Measurements from ENCODE around the gene ZNF385A. TPM values are rescaled to one million over a fixed set of nuclear protein-coding genes. Genes with fewer than 3 reads are reported as not detected.
A peak's percentile ranks its signal among the peaks of the same experiment; 100 is the strongest.

Gene ZNF385A
- total and polyA plus RNA-seq, 9 of the 15 experiments (the other 6 are each of a cell fraction or from before 2014, with no cell fraction given) = 1.0 to 111 (median 7.7) TPM

DNA sequence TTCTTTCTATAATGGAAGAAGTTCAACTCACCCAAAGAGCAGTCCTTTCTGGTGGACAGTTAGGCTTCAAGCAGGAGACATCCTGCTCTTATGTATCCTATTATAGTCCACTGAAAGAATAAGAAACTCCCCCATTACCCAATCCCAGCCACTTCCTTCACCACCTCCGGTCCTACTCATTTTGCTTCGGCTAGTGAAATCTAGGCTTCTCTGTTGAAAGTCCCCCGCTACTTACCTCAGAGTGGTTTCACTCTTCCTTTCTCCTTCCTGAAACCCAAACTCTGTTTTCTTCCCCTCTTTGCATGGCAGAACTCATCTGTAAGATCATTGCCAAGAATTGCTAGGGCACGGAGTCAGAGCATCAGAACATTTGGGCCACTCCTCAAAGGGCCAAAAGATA, 20.1 kb downstream of the ZNF385A start, which contains the start of gene GPR84:
TSS of gene GPR84 (minus strand) at position 74 of the 400 bp plus-strand sequence. CDS start 635 bp downstream, outside the sequence.
- Histone ChIP-seq H3K4me2 (ENCODE audit: insufficient read depth, low read length) (no peak within 1 kb of the TSS), H3K27ac (ENCODE audit: extremely low read depth, low read depth, low read length) (no peak within 1 kb of the TSS), H3K9me3 (replicated peaks; ENCODE audit: control insufficient read depth, insufficient read depth, low read depth, low read length) (no peaks in the 10 kb centered on the region), H3K4me3 (no peak within 1 kb of the TSS), H3K79me2 (ENCODE audit: control insufficient read depth, insufficient read depth, low read length) (peaks cover 15% of the 10 kb centered on the region; the same call in 2 of the 3 replicates), H3K27me3 (ENCODE audit: control insufficient read depth in 2 of 2, insufficient read depth in 2 of 2, low read length in 2 of 2) (no peaks in the 10 kb centered on the region), H3K4me1 (replicated peaks in 1 of 2; ENCODE audit: control insufficient read depth in 2 of 2, insufficient read depth in 2 of 2, low read length in 2 of 2) (peaks cover 26 to 40% of the 10 kb centered on the region in 2 experiments), H4K20me1 (replicated peaks; ENCODE audit: control insufficient read depth, insufficient read depth, low read length) (no peaks in the 10 kb centered on the region), H2AFZ (ENCODE audit: low read depth, low read length) (0 out of 2 replicates have a peak within 1 kb of the TSS, but pooled peaks have one; percentile 34), H3K9ac (ENCODE audit: insufficient read depth in 1 of 2, low read depth in 2 of 2, low read length in 2 of 2) (peak within 1 kb of the TSS in 1 of 2 experiments; percentile 59; a peak in 2 of 4 replicates), H3K36me3 (ENCODE audit: control insufficient read depth, insufficient read depth, low read length) (no peaks in the 10 kb centered on the region; the same call in 2 of the 3 replicates), H3K9me1 (ENCODE audit: control insufficient read depth, insufficient read depth, low read length) (no peaks in the 10 kb centered on the region)
- BruUV-seq (replicated peaks) = no TSS peak
- WGBS (ENCODE audit: insufficient coverage, low coverage, missing lambda C conversion rate) = 56% methylated on average over 4 of the region's 4 CpGs
- ChIA-PET CTCF (ENCODE audit: low intra/inter-chr PET ratio) (no interaction called here), POLR2A (no interaction called here)
- intact Hi-C loops (cut with micrococcal nuclease) = loop anchor here (5.0 to 10.0 kb wide), 2 partner anchors 37 to 380 kb away; partner anchors contain the start of genes COPZ1 and HOXC10
- in situ Hi-C loops (cut with MboI) = loop anchor here (10.0 kb wide), 2 partner anchors 70 to 380 kb away; partner anchors contain the start of gene HOXC10
- peak; percentile 32 for FAIRE-seq
- ATAC-seq = no peak
- no peak for DNase-seq (ENCODE audit: extremely low read depth in 1 of 4, low spot score in 3 of 4)
- no peak for TF ChIP-seq SMAD1 (IDR thresholded peaks at IDR 0.05; ENCODE audit: low read depth, low read length, partially characterized antibody)
- TF ChIP-seq MAFK (IDR thresholded peaks at IDR 0.05; ENCODE audit: low read length) = no peak
- no peak for TF ChIP-seq EHMT2 (IDR thresholded peaks at IDR 0.05)
- no peak for TF ChIP-seq KLF1 (tag; IDR thresholded peaks at IDR 0.05)
- TF ChIP-seq, protein P1, sequence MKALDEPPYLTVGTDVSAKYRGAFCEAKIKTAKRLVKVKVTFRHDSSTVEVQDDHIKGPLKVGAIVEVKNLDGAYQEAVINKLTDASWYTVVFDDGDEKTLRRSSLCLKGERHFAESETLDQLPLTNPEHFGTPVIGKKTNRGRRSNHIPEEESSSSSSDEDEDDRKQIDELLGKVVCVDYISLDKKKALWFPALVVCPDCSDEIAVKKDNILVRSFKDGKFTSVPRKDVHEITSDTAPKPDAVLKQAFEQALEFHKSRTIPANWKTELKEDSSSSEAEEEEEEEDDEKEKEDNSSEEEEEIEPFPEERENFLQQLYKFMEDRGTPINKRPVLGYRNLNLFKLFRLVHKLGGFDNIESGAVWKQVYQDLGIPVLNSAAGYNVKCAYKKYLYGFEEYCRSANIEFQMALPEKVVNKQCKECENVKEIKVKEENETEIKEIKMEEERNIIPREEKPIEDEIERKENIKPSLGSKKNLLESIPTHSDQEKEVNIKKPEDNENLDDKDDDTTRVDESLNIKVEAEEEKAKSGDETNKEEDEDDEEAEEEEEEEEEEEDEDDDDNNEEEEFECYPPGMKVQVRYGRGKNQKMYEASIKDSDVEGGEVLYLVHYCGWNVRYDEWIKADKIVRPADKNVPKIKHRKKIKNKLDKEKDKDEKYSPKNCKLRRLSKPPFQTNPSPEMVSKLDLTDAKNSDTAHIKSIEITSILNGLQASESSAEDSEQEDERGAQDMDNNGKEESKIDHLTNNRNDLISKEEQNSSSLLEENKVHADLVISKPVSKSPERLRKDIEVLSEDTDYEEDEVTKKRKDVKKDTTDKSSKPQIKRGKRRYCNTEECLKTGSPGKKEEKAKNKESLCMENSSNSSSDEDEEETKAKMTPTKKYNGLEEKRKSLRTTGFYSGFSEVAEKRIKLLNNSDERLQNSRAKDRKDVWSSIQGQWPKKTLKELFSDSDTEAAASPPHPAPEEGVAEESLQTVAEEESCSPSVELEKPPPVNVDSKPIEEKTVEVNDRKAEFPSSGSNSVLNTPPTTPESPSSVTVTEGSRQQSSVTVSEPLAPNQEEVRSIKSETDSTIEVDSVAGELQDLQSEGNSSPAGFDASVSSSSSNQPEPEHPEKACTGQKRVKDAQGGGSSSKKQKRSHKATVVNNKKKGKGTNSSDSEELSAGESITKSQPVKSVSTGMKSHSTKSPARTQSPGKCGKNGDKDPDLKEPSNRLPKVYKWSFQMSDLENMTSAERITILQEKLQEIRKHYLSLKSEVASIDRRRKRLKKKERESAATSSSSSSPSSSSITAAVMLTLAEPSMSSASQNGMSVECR (CRISPR knock-in tag; IDR thresholded peaks at IDR 0.05) = no peak
- no peak for TF ChIP-seq ZNF324 (CRISPR knock-in tag; IDR thresholded peaks at IDR 0.05)
- no peak for TF ChIP-seq MAZ (CRISPR knock-in tag; conservative IDR thresholded peaks at IDR 0.05 in 1 of 2, IDR thresholded peaks at IDR 0.05 in 1 of 2)
- TF ChIP-seq SNRNP70 (optimal IDR thresholded peaks at IDR 0.05; ENCODE audit: low read depth, low read length) = no peak
- no peak for TF ChIP-seq POLR2A (conservative IDR thresholded peaks at IDR 0.05)
- no peak for TF ChIP-seq U2AF2 (optimal IDR thresholded peaks at IDR 0.05; ENCODE audit: low read depth, low read length)
- TF ChIP-seq PHTF2 (CRISPR knock-in tag; IDR thresholded peaks at IDR 0.05) = no peak
- TF ChIP-seq ZFPM2 (CRISPR knock-in tag; IDR thresholded peaks at IDR 0.05) = no peak
- TF ChIP-seq, protein P2, sequence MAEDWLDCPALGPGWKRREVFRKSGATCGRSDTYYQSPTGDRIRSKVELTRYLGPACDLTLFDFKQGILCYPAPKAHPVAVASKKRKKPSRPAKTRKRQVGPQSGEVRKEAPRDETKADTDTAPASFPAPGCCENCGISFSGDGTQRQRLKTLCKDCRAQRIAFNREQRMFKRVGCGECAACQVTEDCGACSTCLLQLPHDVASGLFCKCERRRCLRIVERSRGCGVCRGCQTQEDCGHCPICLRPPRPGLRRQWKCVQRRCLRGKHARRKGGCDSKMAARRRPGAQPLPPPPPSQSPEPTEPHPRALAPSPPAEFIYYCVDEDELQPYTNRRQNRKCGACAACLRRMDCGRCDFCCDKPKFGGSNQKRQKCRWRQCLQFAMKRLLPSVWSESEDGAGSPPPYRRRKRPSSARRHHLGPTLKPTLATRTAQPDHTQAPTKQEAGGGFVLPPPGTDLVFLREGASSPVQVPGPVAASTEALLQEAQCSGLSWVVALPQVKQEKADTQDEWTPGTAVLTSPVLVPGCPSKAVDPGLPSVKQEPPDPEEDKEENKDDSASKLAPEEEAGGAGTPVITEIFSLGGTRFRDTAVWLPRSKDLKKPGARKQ (CRISPR knock-in tag; IDR thresholded peaks at IDR 0.05) = no peak
- TF ChIP-seq ZBED1 (IDR thresholded peaks at IDR 0.05) = no peak
- no peak for TF ChIP-seq ZNF408 (CRISPR knock-in tag; IDR thresholded peaks at IDR 0.05; ENCODE audit: low read depth)
- TF ChIP-seq CC2D1A (IDR thresholded peaks at IDR 0.05) = no peak
- TF ChIP-seq, protein P3, sequence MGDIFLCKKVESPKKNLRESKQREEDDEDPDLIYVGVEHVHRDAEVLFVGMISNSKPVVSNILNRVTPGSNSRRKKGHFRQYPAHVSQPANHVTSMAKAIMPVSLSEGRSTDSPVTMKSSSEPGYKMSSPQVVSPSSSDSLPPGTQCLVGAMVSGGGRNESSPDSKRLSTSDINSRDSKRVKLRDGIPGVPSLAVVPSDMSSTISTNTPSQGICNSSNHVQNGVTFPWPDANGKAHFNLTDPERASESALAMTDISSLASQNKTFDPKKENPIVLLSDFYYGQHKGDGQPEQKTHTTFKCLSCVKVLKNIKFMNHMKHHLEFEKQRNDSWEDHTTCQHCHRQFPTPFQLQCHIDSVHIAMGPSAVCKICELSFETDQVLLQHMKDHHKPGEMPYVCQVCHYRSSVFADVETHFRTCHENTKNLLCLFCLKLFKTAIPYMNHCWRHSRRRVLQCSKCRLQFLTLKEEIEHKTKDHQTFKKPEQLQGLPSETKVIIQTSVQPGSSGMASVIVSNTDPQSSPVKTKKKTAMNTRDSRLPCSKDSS (IDR thresholded peaks at IDR 0.05; ENCODE audit: low read depth, partially characterized antibody) = no peak
- no peak for TF ChIP-seq CBX5 (IDR thresholded peaks at IDR 0.05; ENCODE audit: borderline replicate concordance, low read depth)
- TF ChIP-seq NFIC (IDR thresholded peaks at IDR 0.05) = no peak
